Activated naive CD8-positive, alpha-beta T cell treated with anti-CD3 and anti-CD28 coated beads, Interleukin-2, amount 10 ng/mL, durations not matched to agents 7 days and 5 days (primary cell): Measurements from ENCODE around the gene FAM131A. TPM values are rescaled to one million over a fixed set of nuclear protein-coding genes. Genes with fewer than 3 reads are reported as not detected.

ENCODE experiments used
- ATAC-seq: fragments of 150-1000 bp; cut with Tn5 transposase; one replicate; pipeline ENCODE4 v1.10.0; 2021; ENCODE audit warnings: low read depth, moderate library complexity
- POLR2A ChIA-PET: fragments of 350-600 bp; sonication (Branson Sonifier 250); formaldehyde crosslinking; loops from one replicate; lab custom pipeline; 2021; ENCODE audit warnings: antibody characterized with exemption; lab: Charles Lee
- DNase-seq: peaks from one replicate; pipeline ENCODE4 v3.0.0; 2021
- H3K27ac Mint-ChIP-seq: one replicate; pipeline ENCODE4 v1.8.0; 2022; ENCODE audit warnings: mild to moderate bottlenecking, mixed read lengths
- H3K27me3 Mint-ChIP-seq: one replicate; pipeline ENCODE4 v1.8.0; 2022; ENCODE audit warnings: mild to moderate bottlenecking, moderate library complexity, mixed read lengths
- H3K36me3 Mint-ChIP-seq: one replicate; pipeline ENCODE4 v1.8.0; 2021; ENCODE audit warnings: mild to moderate bottlenecking, mixed read lengths
- H3K4me1 Mint-ChIP-seq: one replicate; pipeline ENCODE4 v1.8.0; 2021; ENCODE audit warnings: mixed read lengths
- H3K4me3 Mint-ChIP-seq: one replicate; pipeline ENCODE4 v1.8.0; 2022; ENCODE audit warnings: mild to moderate bottlenecking, moderate library complexity, mixed read lengths
- H3K9me3 Mint-ChIP-seq: one replicate; pipeline ENCODE4 v1.8.0; 2021; ENCODE audit warnings: mixed read lengths
- total RNA-seq, 2 experiments: library from RNA; stranded (reverse); gene quantifications; one replicate each; pipeline ENCODE4 v1.2.3, GENCODE V29; 2021

The FAM131A gene
- total RNA-seq, 2 experiments from 2014 or later, result 5.5 to 6.1 TPM

- Mint-ChIP-seq H3K4me1 (peaks cover 7% of the 10 kb centered on the region), H3K27me3 (peaks cover 16% of the 10 kb centered on the region), H3K27ac (no peak overlapping the region), H3K9me3 (no peaks in the 10 kb centered on the region), H3K4me3 (no peak overlapping the region), H3K36me3 (peaks cover 6% of the 10 kb centered on the region)
- POLR2A ChIA-PET, result no interaction called here
- DNase-seq (no peak), ATAC-seq (no peak)
These were observed 35.5 kb downstream of the FAM131A start for GRCh38 chr3:184372911-184373310.

DNA sequence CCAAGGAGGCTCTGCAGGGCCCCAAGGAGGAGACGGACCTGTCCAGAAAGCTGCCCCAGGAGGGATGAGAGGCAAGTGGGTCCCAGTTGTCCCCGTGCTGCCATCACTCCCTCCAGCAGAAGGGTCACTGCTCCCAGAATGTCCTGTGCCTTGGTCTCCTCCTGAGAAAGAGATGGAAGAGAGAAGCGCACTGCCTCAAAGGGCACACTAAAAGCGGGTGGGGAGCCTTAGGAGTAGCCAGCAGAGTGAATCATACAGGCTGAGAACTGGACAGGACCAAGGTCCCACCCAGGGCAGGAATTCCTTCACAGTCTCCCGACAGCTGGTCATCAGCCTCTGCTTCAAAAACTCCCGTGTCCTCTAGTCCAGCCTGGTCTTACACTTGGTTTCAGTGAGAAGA is 36.0 kb downstream of the FAM131A start:
- Mint-ChIP-seq H3K27ac (no peak overlapping the region), H3K36me3 (peaks cover 5% of the 10 kb centered on the region), H3K27me3 (peaks cover 21% of the 10 kb centered on the region), H3K4me3 (no peak overlapping the region), H3K4me1 (peaks cover 6% of the 10 kb centered on the region), H3K9me3 (no peaks in the 10 kb centered on the region)
- no peak for DNase-seq
- POLR2A ChIA-PET, result no interaction called here
- ATAC-seq, result no peak

- H3K36me3 Mint-ChIP-seq, result no peaks in the 10 kb centered on the region
- H3K27ac Mint-ChIP-seq, result no peak overlapping the region
- DNase-seq (no peak), ATAC-seq (no peak)
- peaks cover 7% of the 10 kb centered on the region for H3K4me1 Mint-ChIP-seq
- peaks cover 35% of the 10 kb centered on the region for H3K27me3 Mint-ChIP-seq
- no peak overlapping the region for H3K4me3 Mint-ChIP-seq
- H3K9me3 Mint-ChIP-seq, result no peaks in the 10 kb centered on the region
- POLR2A ChIA-PET, result no interaction called here
These were observed 38.5 kb downstream of the FAM131A start for GRCh38 chr3:184375747-184376461.

DNA sequence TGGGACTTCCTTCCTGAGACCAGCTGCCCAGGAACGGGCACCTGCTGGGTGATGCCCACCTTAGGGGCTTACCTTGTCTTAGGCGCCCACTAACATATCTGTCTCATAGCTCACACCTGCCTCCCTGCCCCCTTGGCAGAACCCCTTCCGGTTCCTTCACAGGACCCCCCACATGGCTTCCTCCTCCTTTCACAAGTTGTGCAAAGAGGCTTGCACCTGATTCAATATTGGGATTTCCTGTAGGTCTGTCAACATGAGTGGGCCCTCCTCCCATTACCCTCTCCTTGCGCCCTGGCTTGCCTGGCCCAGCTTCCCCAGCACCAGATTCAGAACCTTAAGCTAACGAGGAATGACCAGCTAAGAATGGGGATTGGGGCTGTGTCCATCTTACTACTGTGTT is 40.0 kb downstream of the FAM131A start:
- Mint-ChIP-seq H3K4me3 (no peak overlapping the region), H3K27me3 (peaks cover 47% of the 10 kb centered on the region), H3K27ac (no peak overlapping the region), H3K36me3 (no peaks in the 10 kb centered on the region), H3K9me3 (no peaks in the 10 kb centered on the region), H3K4me1 (peaks cover 4% of the 10 kb centered on the region)
- POLR2A ChIA-PET, result no interaction called here
- ATAC-seq, result no peak
- no peak for DNase-seq

DNA sequence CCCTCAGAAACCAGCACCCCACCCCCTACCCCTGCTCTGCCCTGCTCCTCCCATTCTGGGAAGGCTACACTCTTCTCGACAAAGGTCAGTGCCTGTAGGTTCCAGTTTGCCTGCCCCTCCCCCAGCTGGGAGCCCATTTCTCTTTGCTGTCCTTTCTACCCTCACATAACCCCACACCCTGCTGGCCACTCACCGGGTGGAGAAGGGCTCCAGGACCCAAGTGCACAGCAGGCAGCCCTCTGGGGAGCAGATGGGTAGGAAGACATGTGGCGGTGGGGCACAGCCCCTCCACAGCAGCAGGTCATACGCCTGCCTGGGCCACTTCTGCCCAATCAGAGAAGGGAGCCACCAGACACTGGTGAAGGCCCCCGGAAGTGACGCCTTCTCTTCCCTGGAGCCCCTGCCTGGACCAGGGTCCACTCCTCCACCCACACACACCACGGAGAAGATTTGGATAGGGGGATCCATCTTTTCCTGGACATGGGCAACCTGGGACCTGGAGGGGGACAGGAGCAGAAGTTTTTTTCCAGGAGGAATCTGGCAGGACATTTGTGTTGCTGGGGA is 40.6 kb downstream of the FAM131A start, which contains the start of gene THPO:
TSS of gene THPO (minus strand) at position 326 of the 564 bp plus-strand sequence. CDS start 1,948 bp downstream, outside the sequence.
- Mint-ChIP-seq H3K36me3 (no peaks in the 10 kb centered on the region), H3K27ac (no peak within 1 kb of the TSS), H3K9me3 (no peaks in the 10 kb centered on the region), H3K4me3 (no peak within 1 kb of the TSS), H3K27me3 (peaks cover 52% of the 10 kb centered on the region), H3K4me1 (peaks cover 4% of the 10 kb centered on the region)
- no peak for ATAC-seq
- POLR2A ChIA-PET, result no interaction called here
- DNase-seq, result no peak

- POLR2A ChIA-PET, result no interaction called here
- Mint-ChIP-seq H3K4me3 (no peak overlapping the region), H3K9me3 (no peaks in the 10 kb centered on the region), H3K27ac (no peak overlapping the region), H3K36me3 (no peaks in the 10 kb centered on the region), H3K27me3 (peaks cover 52% of the 10 kb centered on the region), H3K4me1 (peaks cover 4% of the 10 kb centered on the region)
- ATAC-seq (no peak), DNase-seq (no peak)
These were observed 41.4 kb downstream of the FAM131A start for GRCh38 chr3:184378651-184379357.

DNA sequence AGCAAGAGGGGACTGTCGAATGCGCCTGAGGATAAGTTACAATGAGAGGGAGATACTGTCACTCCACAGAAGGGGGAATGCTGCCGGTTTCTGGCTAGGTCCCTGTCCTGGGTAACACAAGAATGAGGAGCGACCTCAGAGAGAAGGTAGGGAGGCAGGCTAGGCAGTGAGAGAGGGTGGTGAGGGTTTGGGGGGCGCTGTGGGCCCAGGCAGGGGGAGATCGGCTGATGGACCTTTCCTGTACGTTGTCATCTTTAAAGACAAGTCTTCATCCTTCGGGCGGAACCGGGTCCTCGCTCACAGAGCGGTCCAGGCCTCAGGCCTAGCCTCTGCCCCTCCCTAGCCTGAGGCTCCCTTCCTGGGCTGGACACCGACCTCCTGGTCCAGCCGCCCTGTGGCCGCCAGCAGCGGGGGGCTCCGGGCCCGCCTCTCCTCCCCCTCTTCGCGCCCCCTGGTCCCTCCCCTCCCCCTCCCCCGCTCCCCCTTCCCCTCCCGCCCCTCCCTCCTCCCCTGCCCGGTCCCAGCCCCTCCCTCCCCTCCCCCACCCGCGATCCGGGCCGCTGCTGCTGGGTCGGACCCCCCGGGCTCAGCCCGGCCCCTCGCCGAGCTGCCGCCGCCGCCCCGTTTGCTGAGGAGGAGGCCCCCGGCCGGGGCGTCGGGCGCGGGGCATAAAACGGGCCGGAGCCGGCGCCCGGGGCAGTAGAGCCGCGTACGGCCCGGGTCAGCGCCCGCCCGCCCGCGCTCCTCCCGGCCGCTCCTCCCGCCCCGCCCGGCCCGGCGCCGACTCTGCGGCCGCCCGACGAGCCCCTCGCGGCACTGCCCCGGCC is 42.2 kb downstream of the FAM131A start, which contains the start of gene CHRD:
TSS of gene CHRD (plus strand) at position 697 of the 827 bp plus-strand sequence. CDS start 265 bp downstream, outside the sequence.
- no peaks in the 10 kb centered on the region for H3K9me3 Mint-ChIP-seq
- POLR2A ChIA-PET, result no interaction called here
- no peak within 1 kb of the TSS for H3K27ac Mint-ChIP-seq
- peaks cover 52% of the 10 kb centered on the region for H3K27me3 Mint-ChIP-seq
- peaks cover 4% of the 10 kb centered on the region for H3K4me1 Mint-ChIP-seq
- H3K4me3 Mint-ChIP-seq, result peak within 1 kb of the TSS; percentile 44
- no peak for DNase-seq
- H3K36me3 Mint-ChIP-seq, result no peaks in the 10 kb centered on the region
- ATAC-seq, result no peak

DNA sequence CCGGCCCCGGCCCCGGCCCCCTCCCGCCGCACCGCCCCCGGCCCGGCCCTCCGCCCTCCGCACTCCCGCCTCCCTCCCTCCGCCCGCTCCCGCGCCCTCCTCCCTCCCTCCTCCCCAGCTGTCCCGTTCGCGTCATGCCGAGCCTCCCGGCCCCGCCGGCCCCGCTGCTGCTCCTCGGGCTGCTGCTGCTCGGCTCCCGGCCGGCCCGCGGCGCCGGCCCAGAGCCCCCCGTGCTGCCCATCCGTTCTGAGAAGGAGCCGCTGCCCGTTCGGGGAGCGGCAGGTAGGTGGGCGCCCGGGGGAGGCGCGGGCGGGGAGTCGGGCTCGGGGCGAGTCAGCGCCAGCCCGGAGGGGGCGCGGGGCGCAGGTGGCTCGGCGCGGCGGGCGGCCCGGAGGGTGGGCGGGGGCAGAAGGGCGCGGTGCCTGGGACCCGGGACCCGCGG is 42.8 kb downstream of the FAM131A start:
- POLR2A ChIA-PET, result no interaction called here
- peak; percentile 24 for ATAC-seq
- no peak for DNase-seq
- Mint-ChIP-seq H3K4me3 (no peak overlapping the region), H3K4me1 (peaks cover 4% of the 10 kb centered on the region), H3K36me3 (no peaks in the 10 kb centered on the region), H3K27ac (no peak overlapping the region), H3K27me3 (peaks cover 50% of the 10 kb centered on the region), H3K9me3 (no peaks in the 10 kb centered on the region)

- DNase-seq (no peak), ATAC-seq (peak; percentile 23)
- POLR2A ChIA-PET, result no interaction called here
- H3K27me3 Mint-ChIP-seq, result peaks cover 49% of the 10 kb centered on the region
- H3K27ac Mint-ChIP-seq, result no peak overlapping the region
- H3K9me3 Mint-ChIP-seq, result no peaks in the 10 kb centered on the region
- no peak overlapping the region for H3K4me3 Mint-ChIP-seq
- no peaks in the 10 kb centered on the region for H3K36me3 Mint-ChIP-seq
- H3K4me1 Mint-ChIP-seq, result peaks cover 4% of the 10 kb centered on the region
These were observed 43.3 kb downstream of the FAM131A start for GRCh38 chr3:184380627-184381260.

- DNase-seq (no peak), ATAC-seq (no peak)
- Mint-ChIP-seq H3K4me3 (no peak overlapping the region), H3K27me3 (peaks cover 52% of the 10 kb centered on the region), H3K4me1 (peaks cover 4% of the 10 kb centered on the region), H3K9me3 (no peaks in the 10 kb centered on the region), H3K27ac (no peak overlapping the region), H3K36me3 (no peaks in the 10 kb centered on the region)
- POLR2A ChIA-PET, result no interaction called here
These were observed 44.1 kb downstream of the FAM131A start for GRCh38 chr3:184381261-184382224.

- Mint-ChIP-seq H3K9me3 (no peaks in the 10 kb centered on the region), H3K4me1 (peaks cover 2% of the 10 kb centered on the region), H3K4me3 (no peak overlapping the region), H3K36me3 (no peaks in the 10 kb centered on the region), H3K27ac (no peak overlapping the region), H3K27me3 (peaks cover 50% of the 10 kb centered on the region)
- ATAC-seq, result no peak
- POLR2A ChIA-PET, result no interaction called here
- no peak for DNase-seq
These were observed 45.1 kb downstream of the FAM131A start for GRCh38 chr3:184382326-184383032.
